IPS-18a (cell line): ENCODE measurements around the gene GCFC2.

ENCODE experiments used
- H3K27ac ChIP-seq: one replicate; pipeline ENCODE4 v1.5.1; 2013; ENCODE audit warnings: low read length
- H3K27me3 ChIP-seq: one replicate; pipeline ENCODE4 v1.6.1; 2013; ENCODE audit warnings: mild to moderate bottlenecking, low read length; ENCODE audit not compliant: control insufficient read depth, insufficient read depth
- H3K36me3 ChIP-seq: one replicate; pipeline ENCODE4 v1.6.1; 2013; ENCODE audit warnings: low read depth, low read length; ENCODE audit not compliant: control insufficient read depth
- H3K4me1 ChIP-seq: one replicate; pipeline ENCODE4 v1.6.1; 2013; ENCODE audit warnings: low read depth, low read length; ENCODE audit not compliant: control insufficient read depth
- H3K4me3 ChIP-seq: one replicate; pipeline ENCODE4 v1.5.1; 2013; ENCODE audit warnings: low read length
- H3K9ac ChIP-seq: one replicate; pipeline ENCODE4 v1.6.1; 2013; ENCODE audit warnings: mild to moderate bottlenecking, low read length, moderate library complexity
- H3K9me3 ChIP-seq: one replicate; pipeline ENCODE4 v1.6.1; 2013; ENCODE audit warnings: low read depth, low read length; ENCODE audit not compliant: control insufficient read depth

Gene GCFC2

DNA sequence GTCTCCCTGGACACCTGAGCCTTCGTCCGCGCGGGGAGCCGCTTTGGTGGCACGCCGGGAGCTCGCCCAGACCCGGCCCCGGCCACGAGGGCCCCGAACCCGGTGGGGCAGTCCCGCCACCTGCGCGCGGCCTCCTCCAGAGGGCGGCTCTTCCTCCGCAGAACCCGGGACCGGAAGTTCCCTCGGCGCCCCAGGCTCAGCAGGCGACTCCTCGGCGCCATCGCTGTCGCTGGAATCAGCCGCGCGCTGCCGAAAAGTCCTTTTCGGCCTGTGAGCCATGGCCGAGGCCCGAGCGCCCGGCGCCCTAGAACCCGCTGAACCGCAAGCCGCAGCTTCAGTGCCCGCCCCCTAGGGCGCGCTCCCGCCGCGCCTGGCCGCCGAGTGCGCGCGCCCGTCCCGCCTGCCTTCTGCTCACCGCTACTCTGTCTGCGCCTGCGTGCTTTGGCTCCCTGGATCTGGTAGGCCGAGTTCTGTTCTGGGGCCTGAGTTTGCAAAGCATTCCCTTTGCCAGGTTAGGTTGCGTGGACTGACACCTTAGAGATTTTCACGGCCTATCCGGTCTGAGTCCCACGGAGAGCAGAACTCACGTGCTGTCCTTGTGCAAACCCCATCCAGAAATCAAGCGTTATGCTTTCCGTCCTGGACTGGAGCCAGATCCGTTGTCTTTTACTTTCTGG is at the start of gene GCFC2:
Gene GCFC2 (minus strand): TSS at position 339 of the 677 bp plus-strand sequence. CDS start 60 bp downstream, at position 279.
- Histone ChIP-seq H3K9ac (peak within 1 kb of the TSS; percentile 86), H3K27ac (peak within 1 kb of the TSS; percentile 3), H3K9me3 (no peaks in the 10 kb centered on the region), H3K27me3 (no peaks in the 10 kb centered on the region), H3K36me3 (peaks cover 5% of the 10 kb centered on the region), H3K4me3 (peak within 1 kb of the TSS; percentile 81), H3K4me1 (peaks cover 8% of the 10 kb centered on the region)

DNA sequence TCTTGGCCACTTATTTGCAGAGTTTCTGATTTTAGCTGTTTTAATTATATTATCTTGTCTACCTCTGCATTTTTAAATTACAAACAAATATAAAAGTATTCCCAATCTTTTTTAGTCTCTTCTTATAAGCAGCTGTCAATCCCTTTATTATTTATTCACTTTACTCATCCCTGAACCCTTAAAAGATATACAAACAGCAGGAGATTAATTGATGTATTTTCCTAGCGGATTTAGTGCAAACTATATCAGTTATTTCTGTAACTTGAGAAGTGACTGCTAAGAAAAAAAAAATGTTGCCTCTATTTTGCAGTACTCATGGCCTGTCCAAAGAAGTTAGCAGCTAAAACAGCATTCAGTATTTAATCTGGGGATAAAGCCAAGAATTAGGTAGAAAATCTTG is 42.1 kb upstream of the GCFC2 start:
- Histone ChIP-seq H3K27me3 (no peaks in the 10 kb centered on the region), H3K9ac (no peak overlapping the region), H3K4me3 (no peak overlapping the region), H3K9me3 (no peaks in the 10 kb centered on the region), H3K27ac (no peak overlapping the region), H3K4me1 (peaks cover 11% of the 10 kb centered on the region), H3K36me3 (no peaks in the 10 kb centered on the region)

DNA sequence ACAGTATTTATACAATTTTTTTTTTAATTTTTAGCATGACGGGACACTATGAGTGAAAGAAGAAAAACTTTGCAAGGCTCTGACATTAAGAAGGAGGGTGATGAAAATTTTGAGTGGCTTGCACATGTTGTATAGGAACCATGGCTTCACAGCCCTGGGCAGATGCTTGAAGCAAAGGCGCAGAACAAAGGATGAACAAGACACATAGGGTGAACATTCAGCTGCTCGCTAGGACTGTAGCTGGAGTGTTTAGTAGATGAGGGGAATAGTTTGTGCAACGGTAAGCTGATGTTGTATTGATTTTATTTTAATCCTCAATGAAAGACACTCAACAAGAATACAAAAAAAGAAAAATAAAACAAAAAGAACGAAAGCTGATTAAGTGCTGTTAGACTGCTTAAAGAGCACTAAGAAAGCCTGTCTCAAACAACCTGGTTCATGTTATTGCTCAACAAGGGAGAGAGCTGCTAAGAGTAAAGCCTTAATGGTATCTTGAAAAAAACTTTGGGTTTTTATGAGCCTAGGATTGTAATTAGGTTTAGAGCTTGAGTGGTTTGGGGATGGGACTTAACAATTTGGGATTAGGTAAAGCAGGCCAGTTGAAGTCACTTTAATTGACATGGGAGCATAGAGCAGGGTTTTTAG is 41.2 kb upstream of the GCFC2 start:
- Histone ChIP-seq H3K9ac (no peak overlapping the region), H3K4me3 (no peak overlapping the region), H3K27ac (no peak overlapping the region), H3K4me1 (peaks cover 11% of the 10 kb centered on the region), H3K27me3 (no peaks in the 10 kb centered on the region), H3K36me3 (no peaks in the 10 kb centered on the region), H3K9me3 (no peaks in the 10 kb centered on the region)

DNA sequence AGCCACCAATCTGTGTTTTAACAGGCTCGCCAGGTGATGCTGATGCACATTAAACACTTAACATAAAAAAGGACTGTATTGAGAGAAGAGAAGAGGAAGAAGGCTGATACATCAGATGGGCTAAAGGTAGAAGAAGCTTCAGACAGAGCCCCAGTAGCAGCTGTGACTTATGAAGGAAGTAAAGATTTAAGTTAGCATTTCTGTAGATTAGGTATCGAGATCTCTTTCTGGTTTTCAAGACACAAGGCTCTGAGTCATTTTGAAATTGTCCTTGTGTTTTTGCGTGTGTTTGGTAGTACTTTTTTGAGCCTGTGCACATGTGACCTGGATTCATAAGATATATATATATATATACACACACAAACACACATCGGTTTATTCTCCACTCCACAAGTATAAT is 40.6 kb upstream of the GCFC2 start:
- no peaks in the 10 kb centered on the region for H3K27me3 ChIP-seq
- peaks cover 11% of the 10 kb centered on the region for H3K4me1 ChIP-seq
- H3K9me3 ChIP-seq = no peaks in the 10 kb centered on the region
- no peak overlapping the region for H3K9ac ChIP-seq
- no peaks in the 10 kb centered on the region for H3K36me3 ChIP-seq
- no peak overlapping the region for H3K27ac ChIP-seq
- H3K4me3 ChIP-seq = no peak overlapping the region

DNA sequence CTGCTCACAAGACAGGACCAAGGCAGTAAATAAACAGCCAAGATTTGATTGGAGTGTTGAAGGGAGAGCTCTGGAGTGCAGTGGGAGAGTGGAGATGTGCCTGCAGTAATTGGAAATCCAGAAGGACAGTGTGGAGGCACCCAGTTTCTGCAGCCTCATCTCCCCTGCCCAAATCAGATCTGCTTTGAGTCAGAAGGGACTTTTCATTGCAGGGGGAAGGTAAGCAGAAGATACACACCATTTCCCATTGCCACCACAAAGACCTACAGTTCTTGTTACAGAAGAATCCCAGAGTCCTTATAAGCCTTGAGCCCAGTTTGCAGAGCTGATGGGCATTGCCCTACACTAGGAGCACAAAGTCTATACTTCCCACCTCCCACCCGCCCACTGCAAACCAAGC is 27.2 kb upstream of the GCFC2 start:
- H3K27ac ChIP-seq = no peak overlapping the region
- H3K4me1 ChIP-seq = no peaks in the 10 kb centered on the region
- H3K27me3 ChIP-seq = no peaks in the 10 kb centered on the region
- no peaks in the 10 kb centered on the region for H3K36me3 ChIP-seq
- no peak overlapping the region for H3K9ac ChIP-seq
- no peak overlapping the region for H3K4me3 ChIP-seq
- no peaks in the 10 kb centered on the region for H3K9me3 ChIP-seq

DNA sequence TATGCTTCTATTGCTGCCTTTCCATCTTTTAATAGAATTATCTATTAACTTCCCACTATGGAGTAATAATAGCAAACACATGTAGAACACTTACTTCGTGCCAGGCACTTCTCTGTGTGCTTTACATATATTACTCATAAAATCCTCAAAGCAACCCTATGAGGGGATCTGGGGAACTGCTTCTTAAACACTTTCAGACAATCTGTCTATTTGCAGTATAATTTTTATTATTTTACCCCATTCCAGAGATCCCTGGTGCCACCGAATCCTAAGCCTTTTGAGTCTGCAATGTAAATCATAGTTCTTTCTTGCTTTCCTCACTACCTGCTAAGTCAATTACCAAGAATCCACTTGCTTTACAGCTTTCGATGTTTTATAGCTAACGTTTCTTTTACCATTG is 25.6 kb upstream of the GCFC2 start:
- Histone ChIP-seq H3K36me3 (no peaks in the 10 kb centered on the region), H3K9me3 (no peaks in the 10 kb centered on the region), H3K4me1 (no peaks in the 10 kb centered on the region), H3K4me3 (no peak overlapping the region), H3K9ac (no peak overlapping the region), H3K27ac (no peak overlapping the region), H3K27me3 (no peaks in the 10 kb centered on the region)

DNA sequence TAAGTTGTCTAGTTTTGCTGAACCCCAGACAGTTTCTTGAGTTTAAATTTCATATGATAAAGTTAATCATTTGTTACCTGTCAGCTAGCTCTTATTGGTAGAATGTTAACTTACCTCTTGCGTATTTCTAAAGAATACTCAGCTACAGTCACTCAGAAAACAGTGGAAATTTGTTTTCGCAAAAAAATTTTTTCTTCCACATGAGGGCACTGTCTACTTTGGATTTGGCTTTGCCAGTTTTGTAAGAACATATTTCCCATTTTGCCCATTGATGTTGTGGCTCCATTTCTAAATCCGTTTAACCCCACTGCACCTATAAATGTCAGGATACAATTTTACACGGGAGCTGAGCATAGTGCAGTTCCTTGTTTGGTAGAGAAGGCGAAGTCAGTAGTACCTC is 19.1 kb upstream of the GCFC2 start:
- no peaks in the 10 kb centered on the region for H3K36me3 ChIP-seq

DNA sequence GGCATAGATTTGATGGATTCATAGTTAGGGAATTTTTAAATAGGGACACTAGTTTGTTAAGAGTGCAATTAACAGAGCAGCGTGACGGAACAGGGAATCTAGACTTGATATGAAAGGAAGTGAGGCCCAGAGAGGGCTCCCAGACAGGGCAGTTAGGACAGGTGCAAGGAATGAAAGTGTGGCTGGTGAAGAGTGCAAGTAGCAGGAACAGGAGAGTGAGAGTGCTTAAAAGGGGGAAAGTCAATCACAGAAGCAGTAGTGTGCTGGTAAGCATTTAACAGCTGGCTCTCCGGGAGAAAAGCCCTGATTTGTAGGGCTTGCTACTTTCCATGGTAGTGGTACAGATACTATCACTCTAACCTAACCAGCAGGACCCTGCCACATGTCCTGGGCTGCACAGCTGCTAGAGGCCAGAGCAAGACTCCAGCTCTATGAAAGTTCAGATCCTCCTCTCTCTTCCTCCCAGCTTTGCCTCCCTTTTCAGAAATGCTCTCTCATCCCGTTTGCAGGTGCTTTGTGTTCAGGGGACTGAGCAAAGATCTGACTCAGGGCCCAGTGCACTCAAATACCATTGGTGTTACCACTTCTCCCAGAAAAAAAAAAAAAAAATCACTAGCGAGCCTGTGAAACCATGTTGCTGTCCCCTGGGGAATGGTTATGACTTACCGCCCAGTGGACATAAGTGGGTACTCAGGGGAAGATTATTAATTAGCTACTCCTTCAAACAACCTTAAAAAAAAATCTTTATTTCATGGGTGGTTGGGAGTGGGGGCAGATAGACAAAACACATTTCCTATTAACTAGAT is 18.1 kb upstream of the GCFC2 start:
- Histone ChIP-seq H3K36me3 (no peaks in the 10 kb centered on the region), H3K27ac (no peak overlapping the region), H3K9me3 (no peaks in the 10 kb centered on the region), H3K4me1 (no peaks in the 10 kb centered on the region), H3K9ac (no peak overlapping the region), H3K4me3 (no peak overlapping the region), H3K27me3 (no peaks in the 10 kb centered on the region)

More for the DNA sequence above, 19.1 kb upstream of the GCFC2 start:
- no peaks in the 10 kb centered on the region for H3K9me3 ChIP-seq
- no peak overlapping the region for H3K4me3 ChIP-seq
- no peaks in the 10 kb centered on the region for H3K27me3 ChIP-seq
- H3K27ac ChIP-seq = no peak overlapping the region
- H3K9ac ChIP-seq = no peak overlapping the region
- H3K4me1 ChIP-seq = no peaks in the 10 kb centered on the region

DNA sequence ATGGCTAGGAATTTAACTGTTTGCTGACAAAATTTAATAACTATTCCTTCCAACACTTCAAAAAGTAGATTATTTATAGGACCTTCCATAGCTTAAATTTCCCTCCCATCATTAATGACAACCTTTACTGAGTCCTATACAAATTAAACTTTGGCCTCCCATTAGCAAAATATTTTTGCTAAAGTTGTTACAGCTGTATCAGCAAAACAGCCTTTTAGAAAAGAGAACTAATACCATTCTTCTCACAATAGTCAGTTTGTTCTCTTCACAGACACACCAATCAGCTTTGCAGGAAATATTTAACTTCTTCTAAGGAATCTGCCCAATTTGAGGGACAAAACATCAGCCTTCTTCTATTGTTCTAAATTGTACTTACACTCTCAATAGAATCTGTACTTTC is 12.0 kb upstream of the GCFC2 start:
- Histone ChIP-seq H3K4me3 (no peak overlapping the region), H3K36me3 (no peaks in the 10 kb centered on the region), H3K27ac (no peak overlapping the region), H3K4me1 (no peaks in the 10 kb centered on the region), H3K27me3 (no peaks in the 10 kb centered on the region), H3K9ac (no peak overlapping the region), H3K9me3 (no peaks in the 10 kb centered on the region)

DNA sequence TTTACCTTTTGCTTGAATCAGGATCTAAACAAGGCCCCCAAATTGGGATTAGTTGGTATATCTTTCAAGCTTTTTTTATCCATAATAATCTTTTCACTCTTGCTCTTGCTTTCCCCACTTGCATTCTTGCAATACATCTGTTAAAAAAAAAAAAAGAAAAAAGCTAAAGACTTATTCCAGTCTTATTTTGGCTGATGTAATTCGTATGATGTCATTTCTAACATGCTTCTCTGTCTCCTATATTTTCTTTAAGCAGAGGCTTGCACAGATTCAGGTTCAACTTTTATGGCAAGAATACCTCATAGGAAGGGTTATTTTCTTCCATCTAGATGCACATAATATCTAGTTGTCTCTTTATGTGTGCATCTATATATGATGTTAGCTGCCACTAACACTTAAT is 9.8 kb upstream of the GCFC2 start:
- no peak overlapping the region for H3K9ac ChIP-seq
- no peaks in the 10 kb centered on the region for H3K27me3 ChIP-seq
- H3K27ac ChIP-seq = no peak overlapping the region
- no peaks in the 10 kb centered on the region for H3K4me1 ChIP-seq
- H3K36me3 ChIP-seq = no peaks in the 10 kb centered on the region
- H3K4me3 ChIP-seq = no peak overlapping the region
- H3K9me3 ChIP-seq = no peaks in the 10 kb centered on the region

DNA sequence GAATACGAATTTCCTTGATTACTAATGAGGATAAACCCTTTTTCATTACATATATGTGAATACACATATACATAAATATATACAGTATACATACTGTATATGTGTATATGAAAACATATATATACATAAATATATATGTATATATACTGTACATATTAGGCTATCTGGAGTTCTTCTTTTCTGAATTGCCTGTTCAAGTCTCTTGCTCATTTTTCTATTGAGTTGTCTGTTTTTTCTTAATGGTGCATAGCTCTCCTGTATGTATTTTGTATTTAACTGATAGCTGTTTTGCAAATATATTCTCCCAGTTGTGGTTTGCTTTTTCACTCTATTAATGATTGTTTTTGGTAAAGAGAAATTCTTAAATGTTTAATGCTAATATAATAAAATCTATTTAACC is 8.9 kb upstream of the GCFC2 start:
- Histone ChIP-seq H3K4me3 (no peak overlapping the region), H3K9me3 (no peaks in the 10 kb centered on the region), H3K36me3 (no peaks in the 10 kb centered on the region), H3K27me3 (no peaks in the 10 kb centered on the region), H3K27ac (no peak overlapping the region), H3K4me1 (no peaks in the 10 kb centered on the region), H3K9ac (no peak overlapping the region)
